ENCODE results near the gene ALK.

- TF ChIP-seq CTCF (IDR thresholded peaks at IDR 0.05; ENCODE audit: low read length), result no peak
- TF ChIP-seq EZH2 (optimal IDR thresholded peaks at IDR 0.05; ENCODE audit: low read depth, low read length), result no peak
- TF ChIP-seq EZH2phosphoT487 (IDR thresholded peaks at IDR 0.05; ENCODE audit: low read length), result no peak
Observed at GRCh38 chr2:29425866-29426265, 495.5 kb downstream of the ALK start.
